ENCODE results near the gene MTA3. TPM values are rescaled to one million over a fixed set of nuclear protein-coding genes. Genes with fewer than 3 reads are reported as not detected.

The MTA3 gene
- total and polyA plus RNA-seq, 11 donors, result 11.9 to 31.8 (median 23.3) TPM

DNA sequence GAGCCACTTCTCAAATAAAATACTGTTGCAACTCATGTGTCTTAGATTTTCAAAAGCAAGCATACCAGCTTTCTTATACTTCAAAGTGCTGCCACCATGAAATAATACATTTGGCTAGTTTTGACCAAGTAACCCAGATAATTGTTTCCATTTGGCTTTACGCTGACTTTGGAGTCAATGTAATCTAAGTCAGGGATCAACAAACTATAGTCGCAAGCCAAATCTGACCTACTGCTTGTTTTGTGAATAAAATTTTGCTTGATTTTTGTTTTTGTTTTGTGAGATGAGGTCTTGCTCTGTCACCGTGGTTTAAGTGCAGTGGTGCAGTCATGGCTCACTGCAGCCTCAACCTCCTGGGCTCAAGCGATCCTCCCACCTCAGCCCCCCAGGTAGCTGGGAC is 130.5 kb downstream of the MTA3 start:
- ATAC-seq, result no peak
- H3K27me3 ChIP-seq, result no peaks in the 10 kb centered on the region
- no peak overlapping the region for H3K27ac ChIP-seq
- H3K9me3 ChIP-seq, result no peaks in the 10 kb centered on the region
- intact Hi-C loops (cut with DNase I), result no loop called here
- H3K4me3 ChIP-seq, result no peak overlapping the region
- TF ChIP-seq POLR2A (IDR thresholded peaks at IDR 0.05), result no peak
- TF ChIP-seq, protein P1, sequence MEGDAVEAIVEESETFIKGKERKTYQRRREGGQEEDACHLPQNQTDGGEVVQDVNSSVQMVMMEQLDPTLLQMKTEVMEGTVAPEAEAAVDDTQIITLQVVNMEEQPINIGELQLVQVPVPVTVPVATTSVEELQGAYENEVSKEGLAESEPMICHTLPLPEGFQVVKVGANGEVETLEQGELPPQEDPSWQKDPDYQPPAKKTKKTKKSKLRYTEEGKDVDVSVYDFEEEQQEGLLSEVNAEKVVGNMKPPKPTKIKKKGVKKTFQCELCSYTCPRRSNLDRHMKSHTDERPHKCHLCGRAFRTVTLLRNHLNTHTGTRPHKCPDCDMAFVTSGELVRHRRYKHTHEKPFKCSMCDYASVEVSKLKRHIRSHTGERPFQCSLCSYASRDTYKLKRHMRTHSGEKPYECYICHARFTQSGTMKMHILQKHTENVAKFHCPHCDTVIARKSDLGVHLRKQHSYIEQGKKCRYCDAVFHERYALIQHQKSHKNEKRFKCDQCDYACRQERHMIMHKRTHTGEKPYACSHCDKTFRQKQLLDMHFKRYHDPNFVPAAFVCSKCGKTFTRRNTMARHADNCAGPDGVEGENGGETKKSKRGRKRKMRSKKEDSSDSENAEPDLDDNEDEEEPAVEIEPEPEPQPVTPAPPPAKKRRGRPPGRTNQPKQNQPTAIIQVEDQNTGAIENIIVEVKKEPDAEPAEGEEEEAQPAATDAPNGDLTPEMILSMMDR (IDR thresholded peaks at IDR 0.05), result no peak
- peaks cover 0 to 11% (median under 1%) of the 10 kb centered on the region in 9 donors for H3K36me3 ChIP-seq
- H3K4me1 ChIP-seq, result no peaks in the 10 kb centered on the region
- DNase-seq, result no peak
- WGBS, 4 donors, result 97 to 98% (median 98%) methylated on average over 4 of the region's 4 CpGs

DNA sequence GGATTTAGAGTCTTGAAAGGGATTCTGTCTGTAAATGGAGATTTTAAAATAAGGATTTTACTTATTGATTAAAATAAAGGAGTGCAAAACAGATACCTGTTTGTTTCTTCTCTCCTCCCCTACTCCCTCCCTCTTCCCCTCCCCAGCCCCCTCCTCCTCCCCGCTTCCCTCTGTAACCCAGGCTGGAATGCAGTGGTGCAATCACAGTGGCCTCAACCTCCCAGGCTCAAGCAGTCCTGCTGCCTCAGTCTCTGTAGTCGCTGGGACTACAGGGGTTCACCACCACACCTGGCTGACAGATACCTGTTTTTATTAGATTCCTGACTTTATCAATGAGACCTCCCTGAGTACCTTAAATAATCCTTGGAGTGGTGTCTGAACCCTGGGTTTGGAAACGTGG is 138.4 kb downstream of the MTA3 start:
- H3K27ac ChIP-seq, result no peak overlapping the region
- no peaks in the 10 kb centered on the region for H3K4me1 ChIP-seq
- no peak for ATAC-seq
- H3K9me3 ChIP-seq, result no peaks in the 10 kb centered on the region
- H3K4me3 ChIP-seq, result no peak overlapping the region
- DNase-seq, result no peak
- H3K36me3 ChIP-seq, result peaks cover 0 to 56% (median 17%) of the 10 kb centered on the region in 9 donors
- intact Hi-C loops (cut with DNase I), result no loop called here
- H3K27me3 ChIP-seq, result no peaks in the 10 kb centered on the region
- TF ChIP-seq, protein P1 (IDR thresholded peaks at IDR 0.05), result no peak
- TF ChIP-seq POLR2A (IDR thresholded peaks at IDR 0.05), result no peak
- WGBS, 4 donors, result 75 to 86% (median 80%) methylated on average over 3 of the region's 3 CpGs

DNA sequence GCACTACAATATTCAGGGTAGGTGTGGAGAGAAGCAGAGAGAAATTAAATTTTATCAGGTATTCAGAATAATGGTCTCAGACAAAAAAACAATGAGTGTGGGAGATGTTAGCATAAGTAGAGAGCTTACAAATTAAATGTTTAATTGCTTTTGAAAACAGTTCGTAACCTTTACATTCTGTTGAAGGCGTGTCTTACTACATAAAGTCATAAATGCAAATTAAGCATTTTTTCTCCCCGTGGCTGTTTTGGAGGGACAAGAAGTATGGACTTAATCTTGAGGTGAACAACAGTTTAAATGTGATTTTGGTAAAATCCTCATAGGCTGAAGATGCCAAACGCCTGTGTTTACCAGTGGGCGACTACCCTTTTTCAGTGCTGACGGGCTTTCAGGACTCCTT is 139.7 kb downstream of the MTA3 start:
- no peak for DNase-seq
- Histone ChIP-seq H3K27ac (no peak overlapping the region), H3K4me1 (no peaks in the 10 kb centered on the region), H3K9me3 (no peaks in the 10 kb centered on the region), H3K4me3 (no peak overlapping the region), H3K36me3 (peaks cover 0 to 55% (median 17%) of the 10 kb centered on the region in 9 donors), H3K27me3 (no peaks in the 10 kb centered on the region)
- ATAC-seq, result no peak
- intact Hi-C loops (cut with DNase I), result no loop called here
- no peak for TF ChIP-seq POLR2A (IDR thresholded peaks at IDR 0.05)
- TF ChIP-seq, protein P1 (IDR thresholded peaks at IDR 0.05), result no peak
- WGBS, 4 donors, result 64 to 96% (median 73%) methylated on average over 6 of the region's 6 CpGs

DNA sequence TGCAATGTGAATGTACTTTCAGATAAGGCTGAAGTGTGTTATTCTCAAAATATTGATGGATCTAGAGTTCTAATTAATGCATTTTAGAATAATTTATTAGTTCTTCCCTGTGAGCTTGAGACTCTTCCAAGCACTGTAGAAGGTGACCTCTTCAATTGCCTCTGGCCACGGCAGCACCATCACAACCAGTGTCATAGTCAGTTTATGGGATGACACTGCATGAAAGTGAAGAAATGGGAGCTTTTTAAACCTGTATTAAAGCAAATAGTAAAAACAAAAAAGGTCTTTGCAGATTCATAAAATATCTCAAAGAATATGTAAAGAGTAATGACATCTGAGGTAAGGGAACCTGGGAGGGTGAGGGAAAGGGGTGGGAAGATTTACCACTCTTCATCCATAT is 143.5 kb downstream of the MTA3 start:
- 96 to 100% (median 98%) methylated on average over 1 of the region's 1 CpG for WGBS, 4 donors
- ATAC-seq, result no peak
- DNase-seq, result no peak
- H3K27ac ChIP-seq, result no peak overlapping the region
- H3K9me3 ChIP-seq, result no peaks in the 10 kb centered on the region
- no peak for TF ChIP-seq POLR2A (IDR thresholded peaks at IDR 0.05)
- H3K36me3 ChIP-seq, result peaks cover 0 to 33% (median 17%) of the 10 kb centered on the region in 9 donors
- no peak overlapping the region for H3K4me3 ChIP-seq
- no peaks in the 10 kb centered on the region for H3K27me3 ChIP-seq
- intact Hi-C loops (cut with DNase I), result no loop called here
- no peaks in the 10 kb centered on the region for H3K4me1 ChIP-seq

DNA sequence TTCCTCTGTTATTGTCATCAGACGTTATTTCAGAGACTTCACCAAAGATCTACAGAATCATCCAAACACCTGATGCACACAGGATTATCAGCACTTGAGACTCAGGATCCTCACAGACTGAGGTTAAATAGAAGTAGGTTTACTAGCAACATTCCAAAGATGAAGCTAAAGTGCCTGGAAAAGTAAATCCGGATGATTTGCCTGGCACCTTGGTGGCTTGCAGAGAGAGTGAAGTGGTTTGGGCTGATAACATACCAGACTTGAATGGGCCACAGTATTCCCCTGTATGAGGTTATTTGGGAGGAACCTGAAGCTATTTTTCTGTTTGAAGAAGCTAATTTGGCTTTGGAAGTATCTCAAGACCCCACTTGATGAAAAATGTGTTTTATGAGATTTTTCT is 144.5 kb downstream of the MTA3 start:
- ATAC-seq (no peak), DNase-seq (no peak)
- TF ChIP-seq POLR2A (IDR thresholded peaks at IDR 0.05), result no peak
- TF ChIP-seq, protein P1 (IDR thresholded peaks at IDR 0.05), result no peak
- H3K27ac ChIP-seq, result no peak overlapping the region
- no peaks in the 10 kb centered on the region for H3K27me3 ChIP-seq
- H3K9me3 ChIP-seq, result no peaks in the 10 kb centered on the region
- no peaks in the 10 kb centered on the region for H3K4me1 ChIP-seq
- intact Hi-C loops (cut with DNase I), result no loop called here
- WGBS, 4 donors, result 66 to 75% (median 69%) methylated on average over 2 of the region's 2 CpGs
- no peak overlapping the region for H3K4me3 ChIP-seq
- H3K36me3 ChIP-seq, result peaks cover 0 to 25% (median 14%) of the 10 kb centered on the region in 9 donors
